K562 (cell line): ENCODE data around the gene APOA1.

Source experiments
- CAMTA2 ChIP-seq: fragments of 250-450 bp; sonication (Bioruptor Pico); conservative IDR thresholded peaks from 2 replicates; pipeline ENCODE4 v1.5.1; 2022
- NFATC3 ChIP-seq: fragments of 450-650 bp; IDR thresholded peaks from 2 replicates; pipeline ENCODE4 v1.6.1; 2017; ENCODE audit warnings: mild to moderate bottlenecking
- ZNF778 ChIP-seq: fragments of 450-650 bp; formaldehyde crosslinking; IDR thresholded peaks from 2 replicates; pipeline ENCODE4 v1.4.0; 2020; ENCODE audit warnings: mild to moderate bottlenecking, moderate library complexity
- TF ChIP-seq, protein P1 (sequence below): IDR thresholded peaks from 2 replicates; pipeline ENCODE4 v1.6.1; 2016; ENCODE audit warnings: missing genetic modification characterization, missing compliant biosample characterization
- TF ChIP-seq, protein P2 (sequence below), 2 experiments: fragments of 450-650 bp; IDR thresholded peaks; 2 replicates each; pipeline ENCODE4 v1.6.1; 2016
- TF ChIP-seq, protein P3 (sequence below): sonication (generic); formaldehyde crosslinking; IDR thresholded peaks from 2 replicates; pipeline ENCODE4 v1.8.0; 2023; ENCODE audit warnings: missing genetic modification reagents, mild to moderate bottlenecking, borderline replicate concordance
- TF ChIP-seq, protein P4 (sequence below): sonication (generic); formaldehyde crosslinking; IDR thresholded peaks from 2 replicates; pipeline ENCODE4 v1.9.0; 2022; ENCODE audit warnings: mild to moderate bottlenecking, missing genetic modification reagents
- TF ChIP-seq, protein P5 (sequence below): fragments of 450-650 bp; IDR thresholded peaks from 2 replicates; pipeline ENCODE4 v1.6.1; 2014; ENCODE audit warnings: low read depth, mild to moderate bottlenecking, moderate library complexity, borderline replicate concordance

DNA sequence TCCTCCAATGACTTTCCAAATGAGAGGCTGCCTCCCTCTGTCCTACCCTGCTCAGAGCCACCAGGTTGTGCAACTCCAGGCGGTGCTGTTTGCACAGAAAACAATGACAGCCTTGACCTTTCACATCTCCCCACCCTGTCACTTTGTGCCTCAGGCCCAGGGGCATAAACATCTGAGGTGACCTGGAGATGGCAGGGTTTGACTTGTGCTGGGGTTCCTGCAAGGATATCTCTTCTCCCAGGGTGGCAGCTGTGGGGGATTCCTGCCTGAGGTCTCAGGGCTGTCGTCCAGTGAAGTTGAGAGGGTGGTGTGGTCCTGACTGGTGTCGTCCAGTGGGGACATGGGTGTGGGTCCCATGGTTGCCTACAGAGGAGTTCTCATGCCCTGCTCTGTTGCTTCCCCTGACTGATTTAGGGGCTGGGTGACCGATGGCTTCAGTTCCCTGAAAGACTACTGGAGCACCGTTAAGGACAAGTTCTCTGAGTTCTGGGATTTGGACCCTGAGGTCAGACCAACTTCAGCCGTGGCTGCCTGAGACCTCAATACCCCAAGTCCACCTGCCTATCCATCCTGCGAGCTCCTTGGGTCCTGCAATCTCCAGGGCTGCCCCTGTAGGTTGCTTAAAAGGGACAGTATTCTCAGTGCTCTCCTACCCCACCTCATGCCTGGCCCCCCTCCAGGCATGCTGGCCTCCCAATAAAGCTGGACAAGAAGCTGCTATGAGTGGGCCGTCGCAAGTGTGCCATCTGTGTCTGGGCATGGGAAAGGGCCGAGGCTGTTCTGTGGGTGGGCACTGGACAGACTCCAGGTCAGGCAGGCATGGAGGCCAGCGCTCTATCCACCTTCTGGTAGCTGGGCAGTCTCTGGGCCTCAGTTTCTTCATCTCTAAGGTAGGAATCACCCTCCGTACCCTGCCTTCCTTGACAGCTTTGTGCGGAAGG lies 4.8 kb downstream of the APOA1 start:
- TF ChIP-seq, protein P1, sequence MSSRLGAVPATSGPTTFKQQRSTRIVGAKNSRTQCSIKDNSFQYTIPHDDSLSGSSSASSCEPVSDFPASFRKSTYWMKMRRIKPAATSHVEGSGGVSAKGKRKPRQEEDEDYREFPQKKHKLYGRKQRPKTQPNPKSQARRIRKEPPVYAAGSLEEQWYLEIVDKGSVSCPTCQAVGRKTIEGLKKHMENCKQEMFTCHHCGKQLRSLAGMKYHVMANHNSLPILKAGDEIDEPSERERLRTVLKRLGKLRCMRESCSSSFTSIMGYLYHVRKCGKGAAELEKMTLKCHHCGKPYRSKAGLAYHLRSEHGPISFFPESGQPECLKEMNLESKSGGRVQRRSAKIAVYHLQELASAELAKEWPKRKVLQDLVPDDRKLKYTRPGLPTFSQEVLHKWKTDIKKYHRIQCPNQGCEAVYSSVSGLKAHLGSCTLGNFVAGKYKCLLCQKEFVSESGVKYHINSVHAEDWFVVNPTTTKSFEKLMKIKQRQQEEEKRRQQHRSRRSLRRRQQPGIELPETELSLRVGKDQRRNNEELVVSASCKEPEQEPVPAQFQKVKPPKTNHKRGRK (tag): no peak
- TF ChIP-seq, protein P2, sequence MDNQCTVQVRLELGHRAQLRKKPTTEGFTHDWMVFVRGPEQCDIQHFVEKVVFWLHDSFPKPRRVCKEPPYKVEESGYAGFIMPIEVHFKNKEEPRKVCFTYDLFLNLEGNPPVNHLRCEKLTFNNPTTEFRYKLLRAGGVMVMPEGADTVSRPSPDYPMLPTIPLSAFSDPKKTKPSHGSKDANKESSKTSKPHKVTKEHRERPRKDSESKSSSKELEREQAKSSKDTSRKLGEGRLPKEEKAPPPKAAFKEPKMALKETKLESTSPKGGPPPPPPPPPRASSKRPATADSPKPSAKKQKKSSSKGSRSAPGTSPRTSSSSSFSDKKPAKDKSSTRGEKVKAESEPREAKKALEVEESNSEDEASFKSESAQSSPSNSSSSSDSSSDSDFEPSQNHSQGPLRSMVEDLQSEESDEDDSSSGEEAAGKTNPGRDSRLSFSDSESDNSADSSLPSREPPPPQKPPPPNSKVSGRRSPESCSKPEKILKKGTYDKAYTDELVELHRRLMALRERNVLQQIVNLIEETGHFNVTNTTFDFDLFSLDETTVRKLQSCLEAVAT (IDR thresholded peaks at IDR 0.05): no peak
- TF ChIP-seq ZNF778 (CRISPR knock-in tag) (no peak), NFATC3 (no peak), CAMTA2 (CRISPR knock-in tag) (no peak)
- TF ChIP-seq, protein P3, sequence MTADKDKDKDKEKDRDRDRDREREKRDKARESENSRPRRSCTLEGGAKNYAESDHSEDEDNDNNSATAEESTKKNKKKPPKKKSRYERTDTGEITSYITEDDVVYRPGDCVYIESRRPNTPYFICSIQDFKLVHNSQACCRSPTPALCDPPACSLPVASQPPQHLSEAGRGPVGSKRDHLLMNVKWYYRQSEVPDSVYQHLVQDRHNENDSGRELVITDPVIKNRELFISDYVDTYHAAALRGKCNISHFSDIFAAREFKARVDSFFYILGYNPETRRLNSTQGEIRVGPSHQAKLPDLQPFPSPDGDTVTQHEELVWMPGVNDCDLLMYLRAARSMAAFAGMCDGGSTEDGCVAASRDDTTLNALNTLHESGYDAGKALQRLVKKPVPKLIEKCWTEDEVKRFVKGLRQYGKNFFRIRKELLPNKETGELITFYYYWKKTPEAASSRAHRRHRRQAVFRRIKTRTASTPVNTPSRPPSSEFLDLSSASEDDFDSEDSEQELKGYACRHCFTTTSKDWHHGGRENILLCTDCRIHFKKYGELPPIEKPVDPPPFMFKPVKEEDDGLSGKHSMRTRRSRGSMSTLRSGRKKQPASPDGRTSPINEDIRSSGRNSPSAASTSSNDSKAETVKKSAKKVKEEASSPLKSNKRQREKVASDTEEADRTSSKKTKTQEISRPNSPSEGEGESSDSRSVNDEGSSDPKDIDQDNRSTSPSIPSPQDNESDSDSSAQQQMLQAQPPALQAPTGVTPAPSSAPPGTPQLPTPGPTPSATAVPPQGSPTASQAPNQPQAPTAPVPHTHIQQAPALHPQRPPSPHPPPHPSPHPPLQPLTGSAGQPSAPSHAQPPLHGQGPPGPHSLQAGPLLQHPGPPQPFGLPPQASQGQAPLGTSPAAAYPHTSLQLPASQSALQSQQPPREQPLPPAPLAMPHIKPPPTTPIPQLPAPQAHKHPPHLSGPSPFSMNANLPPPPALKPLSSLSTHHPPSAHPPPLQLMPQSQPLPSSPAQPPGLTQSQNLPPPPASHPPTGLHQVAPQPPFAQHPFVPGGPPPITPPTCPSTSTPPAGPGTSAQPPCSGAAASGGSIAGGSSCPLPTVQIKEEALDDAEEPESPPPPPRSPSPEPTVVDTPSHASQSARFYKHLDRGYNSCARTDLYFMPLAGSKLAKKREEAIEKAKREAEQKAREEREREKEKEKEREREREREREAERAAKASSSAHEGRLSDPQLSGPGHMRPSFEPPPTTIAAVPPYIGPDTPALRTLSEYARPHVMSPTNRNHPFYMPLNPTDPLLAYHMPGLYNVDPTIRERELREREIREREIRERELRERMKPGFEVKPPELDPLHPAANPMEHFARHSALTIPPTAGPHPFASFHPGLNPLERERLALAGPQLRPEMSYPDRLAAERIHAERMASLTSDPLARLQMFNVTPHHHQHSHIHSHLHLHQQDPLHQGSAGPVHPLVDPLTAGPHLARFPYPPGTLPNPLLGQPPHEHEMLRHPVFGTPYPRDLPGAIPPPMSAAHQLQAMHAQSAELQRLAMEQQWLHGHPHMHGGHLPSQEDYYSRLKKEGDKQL (CRISPR knock-in tag): no peak
- TF ChIP-seq, protein P4, sequence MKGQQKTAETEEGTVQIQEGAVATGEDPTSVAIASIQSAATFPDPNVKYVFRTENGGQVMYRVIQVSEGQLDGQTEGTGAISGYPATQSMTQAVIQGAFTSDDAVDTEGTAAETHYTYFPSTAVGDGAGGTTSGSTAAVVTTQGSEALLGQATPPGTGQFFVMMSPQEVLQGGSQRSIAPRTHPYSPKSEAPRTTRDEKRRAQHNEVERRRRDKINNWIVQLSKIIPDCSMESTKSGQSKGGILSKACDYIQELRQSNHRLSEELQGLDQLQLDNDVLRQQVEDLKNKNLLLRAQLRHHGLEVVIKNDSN (CRISPR knock-in tag): no peak
- TF ChIP-seq, protein P5, sequence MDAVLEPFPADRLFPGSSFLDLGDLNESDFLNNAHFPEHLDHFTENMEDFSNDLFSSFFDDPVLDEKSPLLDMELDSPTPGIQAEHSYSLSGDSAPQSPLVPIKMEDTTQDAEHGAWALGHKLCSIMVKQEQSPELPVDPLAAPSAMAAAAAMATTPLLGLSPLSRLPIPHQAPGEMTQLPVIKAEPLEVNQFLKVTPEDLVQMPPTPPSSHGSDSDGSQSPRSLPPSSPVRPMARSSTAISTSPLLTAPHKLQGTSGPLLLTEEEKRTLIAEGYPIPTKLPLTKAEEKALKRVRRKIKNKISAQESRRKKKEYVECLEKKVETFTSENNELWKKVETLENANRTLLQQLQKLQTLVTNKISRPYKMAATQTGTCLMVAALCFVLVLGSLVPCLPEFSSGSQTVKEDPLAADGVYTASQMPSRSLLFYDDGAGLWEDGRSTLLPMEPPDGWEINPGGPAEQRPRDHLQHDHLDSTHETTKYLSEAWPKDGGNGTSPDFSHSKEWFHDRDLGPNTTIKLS: no peak
